GM21526 (cell line): ENCODE results near the gene LPCAT1.
"Not testable (repeated sequence)": the region's sequence is repeated elsewhere in the genome, so short reads cannot be mapped to it uniquely, and the experiment has no call there.

Experiments
- ATAC-seq: cut with Tn5 transposase; IDR thresholded peaks from one replicate; pipeline ENCODE4 v1.9.1; 2021; ENCODE audit warnings: moderate library complexity; ENCODE audit not compliant: unreplicated experiment, low FRiP score

LPCAT1 gene

GRCh38 chr5:1471997-1472963 lies 51.5 kb downstream of the LPCAT1 start:
- no peak for ATAC-seq

DNA sequence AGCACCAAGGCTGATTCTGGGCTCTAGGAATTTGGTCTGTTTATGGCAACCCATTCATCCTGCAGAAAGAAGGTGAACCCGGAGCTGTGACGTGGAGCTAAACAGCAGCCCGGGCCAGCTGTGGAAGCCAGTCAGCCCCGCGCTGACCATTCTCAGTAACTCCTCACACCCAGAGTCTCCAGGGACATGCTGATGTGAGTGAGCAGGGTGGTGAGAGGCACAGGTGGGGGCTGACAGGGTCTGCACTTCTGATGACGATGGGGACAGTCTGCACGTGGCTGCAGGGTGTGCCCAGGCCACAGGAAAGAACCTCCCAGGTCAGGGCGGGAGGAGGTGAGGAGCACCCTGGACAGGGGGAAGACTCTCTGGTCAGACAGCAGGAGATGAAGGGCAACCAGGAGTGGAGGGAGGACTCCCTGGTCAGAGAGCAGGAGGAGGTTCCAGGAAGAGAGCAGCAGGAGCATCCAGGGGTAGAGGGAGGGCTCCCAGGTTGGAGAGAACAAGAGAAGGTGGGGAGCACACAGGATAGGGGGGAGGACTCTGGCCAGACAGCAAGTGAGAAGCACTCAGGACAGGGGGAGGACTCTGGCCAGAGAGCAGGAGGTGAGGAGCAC lies 52.4 kb downstream of the LPCAT1 start:
- ATAC-seq = no peak

DNA sequence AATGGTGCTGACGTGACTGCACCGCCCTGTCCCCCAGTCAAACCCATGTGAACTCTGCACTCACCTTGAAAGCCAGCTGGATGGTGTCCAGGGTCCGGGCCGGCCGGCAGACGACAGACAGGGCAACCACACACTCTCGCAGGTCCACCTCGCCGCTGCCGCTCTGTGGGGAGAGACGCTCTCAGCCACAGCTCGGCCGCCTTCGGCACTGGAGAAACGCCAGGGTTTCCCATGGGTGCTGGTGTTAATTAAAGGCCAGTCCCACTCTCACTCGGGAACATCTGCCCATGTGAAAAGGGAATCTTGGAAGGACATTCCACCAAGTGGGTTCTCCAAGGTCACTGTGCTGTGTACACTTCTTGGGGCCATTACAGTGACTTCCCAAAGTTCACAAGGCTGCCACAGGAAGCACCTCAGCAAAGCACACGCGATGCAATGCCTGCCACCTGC lies 53.0 kb downstream of the LPCAT1 start:
- no peak for ATAC-seq

DNA sequence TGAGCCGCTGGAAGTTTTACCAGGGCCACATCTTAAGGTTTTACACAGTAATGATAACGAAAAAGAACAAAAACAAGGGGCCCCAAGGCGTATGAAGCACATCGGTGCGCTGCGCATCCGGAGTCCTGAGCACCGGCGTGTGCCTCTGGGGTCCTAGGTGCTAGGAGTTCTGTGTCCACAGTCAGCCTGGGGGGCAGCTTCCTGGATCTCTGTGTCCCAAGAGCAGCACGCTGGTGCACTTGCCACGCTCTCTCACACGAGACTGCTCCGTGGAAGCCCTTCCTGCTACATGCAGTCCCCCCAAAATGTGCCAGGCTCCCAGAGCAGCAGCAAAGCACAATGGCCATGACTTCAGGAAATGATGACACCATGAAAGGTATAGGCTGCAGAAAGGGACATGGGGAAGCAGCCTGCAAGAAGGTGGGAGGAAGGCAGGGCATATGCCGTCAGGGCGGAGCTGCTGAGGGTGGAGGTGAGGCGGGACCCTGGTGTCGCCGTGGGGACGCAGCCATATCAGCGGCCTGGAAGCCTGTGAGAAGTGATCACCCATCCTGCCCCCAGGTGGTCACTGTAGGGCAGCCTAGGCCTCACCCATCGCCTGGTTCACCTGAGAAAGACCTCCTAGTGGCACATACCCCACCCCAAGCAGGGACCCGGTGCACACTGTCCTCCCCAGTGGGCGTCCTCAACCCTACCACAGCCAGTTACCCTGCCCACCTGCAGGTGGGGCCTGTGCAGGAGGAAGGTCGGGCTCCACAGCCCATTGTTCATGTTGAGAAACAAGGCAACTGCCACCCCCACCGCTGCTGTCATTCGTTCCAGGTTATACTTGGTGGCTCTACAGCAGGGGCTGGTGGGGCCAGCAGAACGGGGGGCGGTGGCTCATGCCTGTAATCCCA lies 54.9 kb downstream of the LPCAT1 start:
- no peak for ATAC-seq

- ATAC-seq = no peak
Measured at GRCh38 chr5:1468247-1468612, 55.5 kb downstream of the LPCAT1 start.

DNA sequence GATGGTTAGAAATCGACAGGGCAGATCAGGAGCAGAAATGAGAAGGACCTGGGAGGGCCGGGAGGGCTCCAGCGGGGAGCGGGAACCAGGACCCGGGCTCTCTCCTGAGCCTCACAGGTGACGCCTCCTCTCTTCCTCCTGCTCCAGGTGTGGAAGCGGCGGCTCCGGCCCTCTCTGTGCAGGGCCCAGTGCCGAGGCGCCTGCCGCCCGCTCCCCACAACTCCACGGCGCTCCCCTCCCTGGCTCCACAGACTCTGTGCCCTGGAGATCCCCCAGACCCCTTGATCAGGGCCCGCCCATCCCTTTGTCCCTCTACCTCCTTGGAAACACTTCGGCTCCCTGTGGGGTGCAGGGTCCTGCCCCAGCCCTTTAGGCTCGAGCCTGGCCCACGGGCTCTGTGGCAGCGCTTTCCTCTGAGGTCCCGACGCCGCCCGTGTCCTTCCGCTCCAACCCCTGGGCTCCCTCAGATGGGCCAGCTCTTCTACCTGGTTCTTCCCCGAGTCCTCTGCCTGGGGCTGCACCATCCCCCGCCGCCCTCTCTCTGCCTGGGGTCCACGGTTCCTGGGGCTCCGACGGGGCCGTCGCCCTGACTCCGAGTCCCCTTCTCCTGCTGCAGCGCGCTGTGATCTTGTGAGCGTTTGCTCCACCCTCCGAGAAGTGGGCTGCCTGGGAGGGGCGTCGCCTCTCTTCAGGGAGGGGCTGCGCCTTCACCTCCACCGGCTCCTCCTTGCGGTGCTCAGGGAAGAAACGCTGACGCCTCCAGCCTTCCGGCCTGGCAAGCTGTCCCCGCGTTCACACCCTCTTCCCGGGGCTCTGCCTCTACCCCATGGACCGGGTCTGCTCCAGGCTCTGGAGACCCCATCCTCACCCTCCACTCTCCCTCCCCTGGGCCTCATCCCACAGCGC lies 56.2 kb downstream of the LPCAT1 start:
- no peak for ATAC-seq

- ATAC-seq = no peak
Measured at GRCh38 chr5:1466631-1467265, 57.0 kb downstream of the LPCAT1 start.

- no peak for ATAC-seq
Measured at GRCh38 chr5:1465966-1466471, 57.7 kb downstream of the LPCAT1 start.

GRCh38 chr5:1465117-1465516 lies 58.6 kb downstream of the LPCAT1 start:
- ATAC-seq = no peak

- ATAC-seq = no peak
Measured at GRCh38 chr5:1464511-1464910, 59.2 kb downstream of the LPCAT1 start.

- ATAC-seq = no peak
Measured at GRCh38 chr5:1464096-1464446, 59.7 kb downstream of the LPCAT1 start.

GRCh38 chr5:1463326-1464095 lies 60.2 kb downstream of the LPCAT1 start:
- no peak for ATAC-seq

DNA sequence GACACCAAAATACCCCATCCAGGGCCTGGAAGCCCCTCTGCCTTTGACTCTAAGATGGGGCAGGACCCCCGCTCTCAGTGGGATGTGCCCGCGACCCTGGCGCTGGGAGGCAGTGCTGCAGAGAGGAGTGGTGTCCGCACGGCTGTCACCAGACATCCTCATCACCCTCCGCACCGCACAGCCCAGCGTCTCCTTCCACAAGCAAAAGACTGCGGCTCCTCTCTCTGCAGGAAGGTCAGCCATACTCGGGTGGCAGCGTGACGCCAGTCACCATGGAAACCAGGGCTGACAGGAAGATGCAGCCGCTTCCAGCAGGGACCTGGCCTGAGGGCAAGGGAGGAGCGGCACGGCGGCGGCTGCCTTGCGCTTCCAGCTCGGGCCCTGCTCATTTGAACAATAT lies 61.4 kb downstream of the LPCAT1 start:
- ATAC-seq = no peak

DNA sequence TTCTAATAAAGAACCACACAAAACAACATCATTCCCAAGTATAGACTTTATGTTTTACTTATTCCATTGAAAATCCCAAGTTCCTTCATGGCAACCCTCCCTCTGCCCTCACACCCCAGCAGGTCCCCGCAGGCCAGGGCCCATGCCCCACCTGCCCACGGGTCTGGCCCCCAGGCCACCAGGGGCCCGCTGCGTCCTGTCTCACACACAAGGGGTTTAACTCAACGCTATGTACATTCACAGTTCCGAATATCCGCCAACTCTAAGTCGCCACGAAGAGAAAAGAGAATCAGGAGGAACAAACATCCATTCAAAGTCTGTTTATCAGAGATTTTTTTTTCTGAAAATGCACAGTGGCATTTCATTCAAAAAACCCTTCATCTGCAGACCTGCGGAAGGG lies 62.4 kb downstream of the LPCAT1 start:
- ATAC-seq = no peak

GRCh38 chr5:1460054-1460682 lies 63.6 kb downstream of the LPCAT1 start:
- ATAC-seq = no peak

GRCh38 chr5:1459435-1459834 lies 64.3 kb downstream of the LPCAT1 start:
- ATAC-seq = not testable (repeated sequence)

DNA sequence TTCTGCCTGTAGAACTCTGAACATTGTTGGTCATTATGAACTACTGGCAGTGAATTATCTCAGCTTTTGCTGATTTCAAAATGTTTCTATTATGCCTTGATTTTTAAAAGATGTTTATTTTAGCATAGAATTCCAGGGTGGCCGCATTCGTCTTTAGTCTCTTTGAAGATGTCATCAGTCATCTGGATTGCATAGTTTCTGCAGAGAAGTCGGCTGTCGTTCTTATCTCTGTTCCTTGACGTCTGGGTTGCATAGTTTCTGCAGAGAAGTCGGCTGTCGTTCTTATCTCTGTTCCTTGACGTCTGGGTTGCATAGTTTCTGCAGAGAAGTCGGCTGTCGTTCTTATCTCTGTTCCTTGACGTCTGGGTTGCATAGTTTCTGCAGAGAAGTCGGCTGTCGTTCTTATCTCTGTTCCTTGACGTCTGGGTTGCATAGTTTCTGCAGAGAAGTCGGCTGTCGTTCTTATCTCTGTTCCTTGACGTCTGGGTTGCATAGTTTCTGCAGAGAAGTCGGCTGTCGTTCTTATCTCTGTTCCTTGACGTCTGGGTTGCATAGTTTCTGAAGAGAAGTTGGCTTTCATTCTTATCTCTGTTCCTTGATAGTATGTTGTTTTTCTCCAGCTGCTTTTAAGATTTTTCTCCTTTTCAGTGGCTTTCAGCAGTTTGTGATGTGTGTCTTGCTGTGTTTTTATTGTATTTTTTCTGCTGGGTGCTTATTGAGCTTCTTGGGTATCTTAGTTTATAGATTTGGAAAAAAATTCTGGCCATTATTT lies 67.5 kb downstream of the LPCAT1 start:
- ATAC-seq = not testable (repeated sequence)
